HG02973 (cell line): ENCODE measurements around the gene SORBS2.
"Not testable (repeated sequence)": the region's sequence is repeated elsewhere in the genome, so short reads cannot be mapped to it uniquely, and the experiment has no call there.

Source experiments
- ATAC-seq: cut with Tn5 transposase; IDR thresholded peaks from one replicate; pipeline ENCODE4 v1.9.1; 2021; ENCODE audit warnings: moderate library complexity; ENCODE audit not compliant: unreplicated experiment

Gene SORBS2

GRCh38 chr4:185716577-185717376 lies 95.2 kb downstream of the SORBS2 start:
- ATAC-seq, result no peak

GRCh38 chr4:185716141-185716551 lies 95.8 kb downstream of the SORBS2 start:
- no peak for ATAC-seq

- ATAC-seq, result not testable (repeated sequence)
These were observed 97.5 kb downstream of the SORBS2 start for GRCh38 chr4:185714524-185714923.

GRCh38 chr4:185713731-185714130 lies 98.3 kb downstream of the SORBS2 start:
- no peak for ATAC-seq

- no peak for ATAC-seq
These were observed 98.7 kb downstream of the SORBS2 start for GRCh38 chr4:185713272-185713671.

GRCh38 chr4:185712350-185713024 lies 99.5 kb downstream of the SORBS2 start:
- no peak for ATAC-seq

GRCh38 chr4:185711726-185712125 lies 100.3 kb downstream of the SORBS2 start:
- no peak for ATAC-seq

GRCh38 chr4:185710487-185710995 lies 101.5 kb downstream of the SORBS2 start:
- ATAC-seq, result no peak

GRCh38 chr4:185709802-185710486 lies 102.0 kb downstream of the SORBS2 start:
- no peak for ATAC-seq

GRCh38 chr4:185708348-185708747 lies 103.6 kb downstream of the SORBS2 start:
- no peak for ATAC-seq

- not testable (repeated sequence) for ATAC-seq
These were observed 104.4 kb downstream of the SORBS2 start for GRCh38 chr4:185707622-185708021.

GRCh38 chr4:185702147-185702663 lies 109.8 kb downstream of the SORBS2 start:
- no peak for ATAC-seq

- no peak for ATAC-seq
These were observed 111.4 kb downstream of the SORBS2 start for GRCh38 chr4:185700630-185701029.

- no peak for ATAC-seq
These were observed 111.9 kb downstream of the SORBS2 start for GRCh38 chr4:185700048-185700447.

GRCh38 chr4:185697488-185697887 lies 114.5 kb downstream of the SORBS2 start:
- ATAC-seq, result no peak

GRCh38 chr4:185695743-185696142 lies 116.3 kb downstream of the SORBS2 start:
- ATAC-seq, result no peak

- ATAC-seq, result no peak
These were observed 118.3 kb downstream of the SORBS2 start for GRCh38 chr4:185693548-185694215.

- no peak for ATAC-seq
These were observed 122.6 kb downstream of the SORBS2 start for GRCh38 chr4:185689407-185689806.

GRCh38 chr4:185685804-185686203 lies 126.2 kb downstream of the SORBS2 start:
- no peak for ATAC-seq

- ATAC-seq, result no peak
These were observed 128.1 kb downstream of the SORBS2 start for GRCh38 chr4:185683896-185684295.

GRCh38 chr4:185683222-185683621 lies 128.8 kb downstream of the SORBS2 start:
- no peak for ATAC-seq
